HG02938 (cell line): ENCODE results near the gene HDAC7.

Experiments used
- ATAC-seq: cut with Tn5 transposase; IDR thresholded peaks from one replicate; pipeline ENCODE4 v1.9.1; 2021; ENCODE audit warnings: mild to moderate bottlenecking, moderate library complexity; ENCODE audit not compliant: unreplicated experiment

HDAC7 gene

DNA sequence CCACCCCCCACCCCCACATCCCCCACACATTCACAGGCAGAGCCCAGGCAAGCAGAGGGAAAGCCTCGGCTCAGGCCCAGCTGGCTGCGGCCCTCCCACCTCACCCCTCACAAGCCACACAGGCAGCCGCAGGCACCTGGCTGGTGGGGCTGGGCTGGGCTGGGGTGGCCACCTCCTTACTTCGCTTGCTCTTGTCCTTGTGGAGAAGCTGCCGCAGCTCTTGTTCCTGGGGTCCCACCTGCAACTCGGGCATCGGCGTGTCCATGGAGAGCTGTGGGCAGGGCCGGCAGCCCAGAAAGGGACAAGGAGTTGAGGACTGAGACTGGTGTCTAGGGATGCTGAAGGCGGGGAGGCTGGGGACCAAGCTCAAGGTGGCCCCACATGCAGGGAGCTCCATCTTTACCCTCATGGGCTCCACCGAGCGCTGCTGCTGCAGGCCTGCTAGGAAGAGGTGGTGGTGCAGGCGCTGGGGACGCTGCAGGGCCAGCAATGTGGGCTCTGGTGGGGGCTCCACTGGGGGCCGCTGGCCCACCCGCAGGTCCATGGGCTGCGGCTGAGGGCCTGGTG, 21.2 kb downstream of the HDAC7 start:
- ATAC-seq, result no peak

DNA sequence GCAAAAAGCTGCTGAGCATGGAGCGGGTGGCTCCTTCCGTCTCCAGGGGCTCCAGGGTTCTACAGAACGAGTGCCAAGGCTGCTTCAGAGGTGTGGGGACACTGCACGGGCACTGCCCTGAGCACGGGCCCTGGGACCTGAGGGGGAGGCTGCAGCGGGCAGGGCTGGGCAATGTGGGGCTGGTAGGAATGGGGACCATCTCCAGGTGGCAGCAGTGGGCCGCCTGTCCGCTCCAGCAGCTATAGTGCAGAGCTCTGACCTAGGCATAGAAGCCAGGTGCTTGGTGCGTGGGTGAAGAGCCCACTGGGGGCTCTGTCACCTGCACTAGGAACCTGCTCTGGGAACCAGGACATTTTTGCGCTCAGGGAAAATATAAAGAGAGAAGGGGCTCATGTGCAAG, 22.3 kb downstream of the HDAC7 start:
- ATAC-seq, result no peak

- no peak for ATAC-seq
Measured at GRCh38 chr12:47795814-47796411, 23.8 kb downstream of the HDAC7 start.

DNA sequence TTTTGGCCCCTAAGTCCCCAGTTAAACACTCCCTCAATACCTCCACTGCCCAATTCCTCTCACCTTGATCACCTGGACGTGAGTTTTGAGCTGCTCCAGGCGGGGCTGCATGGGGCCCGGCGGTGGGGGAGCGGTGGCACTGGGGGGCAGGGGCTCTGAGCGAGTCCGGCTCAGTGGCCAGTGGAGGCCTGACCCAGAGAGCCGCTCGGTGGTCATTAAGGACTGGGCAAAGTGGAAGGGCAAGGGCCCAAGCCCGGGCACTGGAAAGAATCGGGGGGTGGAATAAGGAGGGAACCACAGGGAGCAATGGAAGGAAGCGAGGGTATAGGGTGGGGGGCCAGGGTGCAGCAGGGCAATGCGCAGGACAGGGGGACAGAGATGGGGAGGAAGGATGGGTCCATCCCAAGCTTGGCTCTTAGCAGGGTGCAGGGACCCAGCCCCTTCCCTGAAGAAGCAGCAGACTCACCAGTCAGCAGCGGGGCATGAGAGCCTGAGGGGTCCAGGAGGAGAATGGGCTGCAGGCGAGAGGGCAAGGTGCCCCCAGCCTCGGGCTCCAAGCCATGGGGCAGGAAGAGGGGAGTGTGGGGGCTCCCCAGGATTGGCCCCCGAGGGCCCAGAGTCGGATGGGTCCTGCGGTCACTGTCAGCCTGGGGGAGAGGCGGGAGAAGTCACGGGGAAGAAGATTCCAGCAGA, 24.4 kb downstream of the HDAC7 start:
- no peak for ATAC-seq

GRCh38 chr12:47794679-47795078, 25.0 kb downstream of the HDAC7 start:
- ATAC-seq, result no peak

DNA sequence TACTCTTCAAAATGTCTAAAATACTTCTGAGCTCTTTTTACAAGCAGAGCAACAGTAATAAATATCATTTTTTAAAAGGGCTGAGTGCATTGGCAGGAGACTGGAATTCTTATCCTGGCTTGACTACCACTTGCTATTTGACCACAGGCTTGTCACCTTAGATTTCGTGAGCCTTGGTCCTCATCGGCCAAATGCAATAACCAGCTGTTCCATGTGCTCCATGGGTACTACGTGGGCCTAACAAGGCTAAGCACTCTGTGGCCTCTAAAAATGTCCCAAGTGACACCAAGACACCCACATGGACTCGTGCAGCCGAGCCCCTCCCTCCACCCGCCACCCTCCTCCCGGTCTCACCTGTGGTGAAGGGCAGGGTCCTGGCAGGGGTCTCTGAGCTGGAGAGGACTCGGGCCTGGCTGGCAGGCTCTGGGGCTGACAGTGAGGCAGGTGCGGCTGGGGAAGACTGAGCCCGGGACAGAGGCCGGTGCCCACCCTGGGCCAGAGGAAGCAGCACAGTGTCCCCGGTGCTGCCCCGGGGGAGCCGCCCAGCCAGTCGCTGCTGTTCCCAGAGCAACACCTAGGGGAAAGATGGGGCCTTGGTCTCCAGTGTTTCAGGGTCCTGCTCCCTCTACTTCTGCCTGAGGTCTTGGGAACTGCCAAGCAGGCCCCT, 26.6 kb downstream of the HDAC7 start:
- ATAC-seq, result no peak

- no peak for ATAC-seq
Measured at GRCh38 chr12:47791874-47792273, 27.8 kb downstream of the HDAC7 start.

DNA sequence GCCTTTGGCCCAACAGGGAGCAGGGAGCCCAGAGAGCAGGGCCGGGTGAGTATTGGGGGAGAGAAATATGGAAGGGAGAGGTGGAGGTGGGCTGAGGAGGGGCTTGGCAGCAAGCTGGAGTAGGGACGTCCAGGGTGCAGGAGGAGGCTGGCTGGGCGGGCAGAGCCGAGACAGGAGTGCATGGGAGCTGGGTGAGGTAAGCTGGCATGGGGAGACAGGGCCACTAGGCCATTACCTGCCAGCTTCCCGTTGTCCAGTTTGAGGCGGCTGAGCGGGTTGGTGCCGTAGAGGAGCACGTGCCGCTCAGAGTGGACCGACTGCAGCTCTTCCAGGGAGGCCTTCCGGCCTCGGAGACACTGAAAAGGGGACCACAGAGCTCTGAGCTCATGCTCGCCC, 28.4 kb downstream of the HDAC7 start:
- ATAC-seq, result no peak

DNA sequence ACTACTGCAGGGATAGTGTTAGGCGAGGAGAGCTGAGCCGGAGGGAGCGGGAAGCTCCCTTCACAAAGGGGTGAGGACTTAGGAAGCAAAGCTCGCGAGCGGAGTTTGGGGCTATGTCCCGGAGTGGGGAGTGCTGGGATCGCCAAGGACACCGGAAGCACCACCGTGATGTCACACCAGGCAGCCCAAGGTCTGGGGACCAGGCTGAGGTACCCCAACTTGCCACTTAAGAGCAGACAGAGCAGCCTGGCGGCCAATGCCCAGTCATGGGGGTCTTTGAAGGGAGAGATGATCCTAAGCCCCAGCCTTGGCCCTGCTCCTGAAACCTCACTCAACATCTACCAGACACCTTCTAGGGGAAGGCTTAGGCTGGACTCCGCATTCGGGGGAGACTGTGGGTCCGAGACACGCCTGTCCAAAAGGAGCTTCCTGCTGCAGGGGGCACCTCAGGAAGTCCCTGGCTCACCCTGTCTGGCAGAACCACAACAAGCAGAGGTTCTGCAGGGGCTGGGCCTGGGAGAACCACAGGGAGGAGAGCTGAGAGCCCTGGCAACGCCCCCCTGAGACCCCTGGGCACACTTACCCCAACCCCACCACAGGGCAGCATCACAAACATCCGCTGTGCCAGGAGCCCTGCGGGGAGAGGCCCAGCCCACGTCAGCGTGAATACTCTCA, 28.9 kb downstream of the HDAC7 start:
- no peak for ATAC-seq

GRCh38 chr12:47789712-47790489, 29.8 kb downstream of the HDAC7 start:
- ATAC-seq, result no peak

- no peak for ATAC-seq
Measured at GRCh38 chr12:47789141-47789540, 30.6 kb downstream of the HDAC7 start.

DNA sequence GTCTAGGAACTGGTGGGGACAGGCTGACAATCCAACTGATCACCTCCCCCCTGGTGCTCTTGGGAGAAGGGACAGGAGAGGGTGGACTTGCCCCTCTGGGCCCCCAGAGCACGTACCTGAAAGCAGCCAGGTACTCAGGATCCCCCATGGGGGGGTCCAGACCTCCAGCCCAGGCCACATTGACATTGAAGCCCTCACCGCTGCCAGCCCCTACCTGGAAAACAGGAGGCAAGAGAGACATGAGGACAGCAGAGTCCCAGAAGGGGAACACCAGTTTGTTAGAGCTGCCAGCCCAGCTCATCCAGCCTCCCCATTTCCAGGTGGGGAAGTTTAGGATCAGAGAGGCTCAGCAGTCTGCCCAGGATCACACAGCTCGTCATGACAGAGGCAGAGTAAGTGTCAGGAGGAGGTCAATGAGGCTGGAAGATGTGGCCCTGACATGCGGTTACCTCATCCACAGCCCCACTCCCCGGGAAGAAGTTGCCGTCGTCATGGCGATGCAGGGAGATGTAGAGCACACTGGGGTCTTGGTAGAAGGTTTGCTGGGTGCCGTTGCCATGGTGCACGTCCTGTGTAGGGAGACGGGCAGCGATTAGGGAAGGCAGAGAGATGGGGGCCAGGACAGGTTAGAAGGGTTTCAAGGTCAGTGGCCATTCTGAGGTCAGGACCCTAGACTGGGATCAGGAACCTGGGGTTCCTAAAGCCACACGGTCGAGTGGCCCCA, 31.9 kb downstream of the HDAC7 start:
- ATAC-seq, result no peak

- no peak for ATAC-seq
Measured at GRCh38 chr12:47786662-47787280, 32.9 kb downstream of the HDAC7 start.

DNA sequence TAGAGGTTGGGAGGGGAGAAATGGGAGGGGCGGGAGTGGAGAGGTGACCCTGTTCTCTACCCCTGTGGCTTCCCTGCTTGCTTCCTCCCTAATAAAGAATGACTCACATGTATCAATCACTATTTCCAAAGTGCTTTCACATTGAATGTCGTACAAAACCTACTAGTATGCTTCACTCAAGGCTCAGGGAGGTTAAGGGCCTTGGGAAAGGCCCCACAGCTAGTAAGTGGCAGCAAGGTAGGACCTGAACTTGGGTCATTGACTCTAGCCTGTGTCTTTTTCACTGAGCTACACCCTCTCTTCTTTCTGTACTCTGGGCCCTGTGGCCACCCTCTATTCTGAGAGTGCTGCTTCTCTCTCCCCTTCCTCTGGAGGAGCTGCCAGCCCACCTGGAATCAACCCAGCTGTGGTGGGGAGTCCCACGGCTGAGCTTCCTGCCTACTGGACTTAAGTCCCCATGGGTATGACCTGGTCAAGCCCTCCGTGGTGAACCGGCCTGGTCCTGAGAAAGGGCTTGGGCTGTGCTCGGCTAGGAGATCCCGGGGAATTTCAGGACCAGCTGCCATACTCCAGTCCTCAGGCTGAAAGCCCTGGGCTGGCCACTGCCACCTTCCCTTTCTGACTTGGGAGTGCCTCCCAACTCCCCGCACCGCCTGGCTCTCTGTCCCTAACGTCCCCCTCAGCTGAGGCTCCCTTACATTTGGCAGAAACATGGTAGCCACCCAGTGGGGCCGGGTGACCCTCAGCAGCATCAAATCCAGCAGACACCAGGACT, 33.6 kb downstream of the HDAC7 start:
- ATAC-seq, result no peak

- no peak for ATAC-seq
Measured at GRCh38 chr12:47785036-47785886, 34.4 kb downstream of the HDAC7 start.

DNA sequence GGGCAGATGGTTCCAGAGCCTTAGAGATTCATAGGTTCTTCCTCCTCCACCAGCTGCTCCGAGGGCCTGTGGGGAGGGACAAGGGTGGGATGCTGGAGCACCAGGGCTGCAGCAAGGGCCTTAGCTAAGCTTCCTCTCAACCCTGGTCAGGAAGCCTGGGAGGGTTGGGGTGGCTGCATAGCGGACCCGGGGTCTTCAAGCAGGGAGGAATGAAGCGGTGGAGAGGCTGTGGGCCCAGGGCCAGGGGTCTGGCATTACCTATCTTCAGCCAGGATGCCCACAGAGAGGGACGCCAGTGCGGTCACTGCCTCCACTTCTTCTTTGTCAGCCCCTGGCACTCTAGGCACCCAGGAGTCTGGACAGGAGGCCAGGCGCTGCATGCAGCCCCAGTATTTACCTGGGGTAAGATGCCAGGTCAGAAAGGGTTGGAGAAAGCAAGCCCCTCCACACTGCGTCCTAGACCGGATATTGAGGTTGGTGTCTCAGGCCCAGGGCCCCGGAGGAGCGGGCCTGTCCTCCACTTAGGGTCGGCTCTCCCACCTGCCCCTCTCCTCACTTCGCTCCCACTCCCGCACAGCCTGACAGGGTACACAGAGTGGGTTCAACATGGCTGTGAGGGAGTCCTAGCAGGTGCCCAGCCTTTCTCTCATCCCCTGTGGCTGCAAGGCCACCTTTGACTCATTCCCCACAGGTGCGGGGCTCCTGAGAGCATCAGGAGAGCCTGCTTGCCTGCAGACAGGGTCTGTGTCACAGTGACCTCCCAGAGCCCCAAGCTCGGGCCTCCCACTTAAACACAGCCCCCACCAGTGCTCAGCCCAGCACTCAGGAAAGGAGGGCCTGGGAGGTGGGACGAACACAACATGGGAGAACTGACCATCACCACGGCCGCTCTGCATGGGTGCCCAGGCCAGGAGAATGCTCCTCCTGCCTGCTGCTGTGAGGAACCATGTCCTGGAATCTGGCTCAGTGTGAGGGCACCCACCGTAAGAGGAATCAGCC, 35.6 kb downstream of the HDAC7 start:
- ATAC-seq, result no peak
